ENCODE results near the gene RAB11FIP3.

Gene RAB11FIP3

GRCh38 chr16:425740-426114 lies 278 bp downstream of the RAB11FIP3 start:
- TF ChIP-seq CTCF (IDR thresholded peaks at IDR 0.05), result no peak
- Histone ChIP-seq H3K27ac (peak overlapping the region; percentile 47), H3K36me3 (no peaks in the 10 kb centered on the region), H3K27me3 (peaks cover 47% of the 10 kb centered on the region), H3K9me3 (no peaks in the 10 kb centered on the region), H3K4me1 (ENCODE audit: control insufficient read depth in 1 of 2, insufficient read depth in 1 of 2, low read depth in 1 of 2, low read length in 1 of 2) (peaks cover 19 to 26% of the 10 kb centered on the region in 2 experiments), H3K4me3 (ENCODE audit: low read depth in 1 of 2, low read length in 1 of 2) (peak overlapping the region; percentile 87 to 97)

GRCh38 chr16:426115-426905 lies 861 bp downstream of the RAB11FIP3 start:
- Histone ChIP-seq H3K4me1 (ENCODE audit: control insufficient read depth in 1 of 2, insufficient read depth in 1 of 2, low read depth in 1 of 2, low read length in 1 of 2) (peaks cover 19 to 26% of the 10 kb centered on the region in 2 experiments), H3K27ac (no peak overlapping the region), H3K9me3 (no peaks in the 10 kb centered on the region), H3K4me3 (ENCODE audit: low read depth in 1 of 2, low read length in 1 of 2) (peak overlapping the region; percentile 60 to 87), H3K36me3 (no peaks in the 10 kb centered on the region), H3K27me3 (peaks cover 47% of the 10 kb centered on the region)
- TF ChIP-seq CTCF (IDR thresholded peaks at IDR 0.05), result no peak

GRCh38 chr16:426906-427249 lies 1.4 kb downstream of the RAB11FIP3 start:
- H3K36me3 ChIP-seq, result no peaks in the 10 kb centered on the region
- peaks cover 47% of the 10 kb centered on the region for H3K27me3 ChIP-seq
- H3K27ac ChIP-seq, result no peak overlapping the region
- TF ChIP-seq CTCF (IDR thresholded peaks at IDR 0.05), result no peak
- H3K9me3 ChIP-seq, result no peaks in the 10 kb centered on the region
- H3K4me3 ChIP-seq (ENCODE audit: low read depth in 1 of 2, low read length in 1 of 2), result peak overlapping the region; percentile 60 to 87
- peaks cover 19 to 26% of the 10 kb centered on the region in 2 experiments for H3K4me1 ChIP-seq (ENCODE audit: control insufficient read depth in 1 of 2, insufficient read depth in 1 of 2, low read depth in 1 of 2, low read length in 1 of 2)

- Histone ChIP-seq H3K4me3 (ENCODE audit: low read depth in 1 of 2, low read length in 1 of 2) (peak overlapping the region; percentile 60 to 87), H3K27ac (no peak overlapping the region), H3K4me1 (ENCODE audit: control insufficient read depth in 1 of 2, insufficient read depth in 1 of 2, low read depth in 1 of 2, low read length in 1 of 2) (peaks cover 19 to 26% of the 10 kb centered on the region in 2 experiments), H3K36me3 (no peaks in the 10 kb centered on the region), H3K27me3 (peaks cover 47% of the 10 kb centered on the region), H3K9me3 (no peaks in the 10 kb centered on the region)
- no peak for TF ChIP-seq CTCF (IDR thresholded peaks at IDR 0.05)
Observed at GRCh38 chr16:427250-427649, 1.8 kb downstream of the RAB11FIP3 start.

- Histone ChIP-seq H3K4me3 (ENCODE audit: low read depth in 1 of 2, low read length in 1 of 2) (no peak overlapping the region), H3K27ac (no peak overlapping the region), H3K4me1 (ENCODE audit: control insufficient read depth in 1 of 2, insufficient read depth in 1 of 2, low read depth in 1 of 2, low read length in 1 of 2) (peaks cover 7 to 13% of the 10 kb centered on the region in 2 experiments), H3K9me3 (no peaks in the 10 kb centered on the region), H3K36me3 (no peaks in the 10 kb centered on the region), H3K27me3 (peaks cover 30% of the 10 kb centered on the region)
- no peak for TF ChIP-seq CTCF (IDR thresholded peaks at IDR 0.05)
Observed at GRCh38 chr16:430904-431303, 5.5 kb downstream of the RAB11FIP3 start.
